Sigmoid colon (tissue), 7 donors: ENCODE results near the gene SLITRK6. TPM values are rescaled to one million over a fixed set of nuclear protein-coding genes. Genes with fewer than 3 reads are reported as not detected.

Source experiments
- DNase-seq: peaks from one replicate; pipeline ENCODE4 v3.0.0-alpha.2; 2019
- H3K27ac ChIP-seq, 4 donors: fragments of 200-600 bp; sonication (generic); one replicate each; pipeline ENCODE4 v1.5.1; 2016 to 2019; ENCODE audit warnings: mild to moderate bottlenecking in 1 of 4
- H3K27me3 ChIP-seq, 3 donors: fragments of 200-600 bp; sonication (generic); one replicate each; pipeline ENCODE4 v1.5.1; 2019; ENCODE audit warnings: mild to moderate bottlenecking in 1 of 3
- H3K36me3 ChIP-seq, 4 donors: fragments of 200-600 bp; sonication (generic); one replicate each; pipeline ENCODE4 v1.5.1; 2016 to 2019
- H3K4me1 ChIP-seq, 4 donors: fragments of 200-600 bp; sonication (generic); one replicate each; pipeline ENCODE4 v1.5.1; 2017 to 2019
- H3K4me3 ChIP-seq, 4 donors: fragments of 200-600 bp; sonication (generic); one replicate each; pipeline ENCODE4 v1.5.1; 2017 to 2019; ENCODE audit warnings: mild to moderate bottlenecking in 2 of 4, moderate library complexity in 1 of 4
- H3K9me3 ChIP-seq, 4 donors: fragments of 200-600 bp in 3 of 4; sonication (generic) in 3 of 4; one replicate each; pipeline versions ENCODE4 v1.5.1 to v1.6.1; 2013 to 2019
- EP300 ChIP-seq, 4 donors: sonication (generic); formaldehyde crosslinking; IDR thresholded peaks; one replicate each; pipeline ENCODE4 v1.6.1; 2017; ENCODE audit warnings: antibody characterized with exemption in 4 of 4
- POLR2A ChIP-seq, 2 donors: fragments of 450-650 bp; IDR thresholded peaks; one replicate each; pipeline ENCODE4 v1.6.1; 2016; ENCODE audit warnings: antibody characterized with exemption in 2 of 2, mild to moderate bottlenecking in 2 of 2, moderate library complexity in 2 of 2
- POLR2AphosphoS5 ChIP-seq, 4 donors: sonication (generic); formaldehyde crosslinking; IDR thresholded peaks; one replicate each; pipeline ENCODE4 v1.6.1; 2017; ENCODE audit warnings: antibody characterized with exemption in 4 of 4
- WGBS, 2 donors: extraction: QIAGEN DNeasy Blood & Tissue Kit; methylation state at CpG; one replicate each; pipeline ENCODE4 v1.1.7; 2013; 5-methylcytosine and 5-hydroxymethylcytosine counted together
- intact Hi-C: fragments of 100-400 bp; cut with DNase I; formaldehyde crosslinking; loops from one replicate; pipeline ENCODE4 v1.15.1; 2023
- polyA plus RNA-seq, 3 donors: library from polyadenylated mRNA; stranded (reverse); fragments of 200-250 nt; gene quantifications; one replicate each; pipeline ENCODE4 v1.2.3, GENCODE V29; 2013
- total RNA-seq, 4 donors: library from RNA; depleted of rRNA; stranded (reverse); fragments of >200 nt; gene quantifications; one replicate each; pipeline ENCODE4 v1.1.0, GENCODE V29; 2016
- TF ChIP-seq, protein P1 (sequence below), 4 experiments: fragments of 450-650 bp in 3 of 4; fragments of 200-600 bp in 1 of 4; IDR thresholded peaks; one replicate each; pipeline ENCODE4 v1.5.1; 2016 to 2019; ENCODE audit warnings: antibody characterized with exemption in 4 of 4, mild to moderate bottlenecking in 3 of 4, moderate library complexity in 2 of 4
- donor health status: healthy with polysubstance abuse.
- donor health status: Bipolar disorder and iron deficiency.
- donor health status: healthy.

Gene SLITRK6, protein sequence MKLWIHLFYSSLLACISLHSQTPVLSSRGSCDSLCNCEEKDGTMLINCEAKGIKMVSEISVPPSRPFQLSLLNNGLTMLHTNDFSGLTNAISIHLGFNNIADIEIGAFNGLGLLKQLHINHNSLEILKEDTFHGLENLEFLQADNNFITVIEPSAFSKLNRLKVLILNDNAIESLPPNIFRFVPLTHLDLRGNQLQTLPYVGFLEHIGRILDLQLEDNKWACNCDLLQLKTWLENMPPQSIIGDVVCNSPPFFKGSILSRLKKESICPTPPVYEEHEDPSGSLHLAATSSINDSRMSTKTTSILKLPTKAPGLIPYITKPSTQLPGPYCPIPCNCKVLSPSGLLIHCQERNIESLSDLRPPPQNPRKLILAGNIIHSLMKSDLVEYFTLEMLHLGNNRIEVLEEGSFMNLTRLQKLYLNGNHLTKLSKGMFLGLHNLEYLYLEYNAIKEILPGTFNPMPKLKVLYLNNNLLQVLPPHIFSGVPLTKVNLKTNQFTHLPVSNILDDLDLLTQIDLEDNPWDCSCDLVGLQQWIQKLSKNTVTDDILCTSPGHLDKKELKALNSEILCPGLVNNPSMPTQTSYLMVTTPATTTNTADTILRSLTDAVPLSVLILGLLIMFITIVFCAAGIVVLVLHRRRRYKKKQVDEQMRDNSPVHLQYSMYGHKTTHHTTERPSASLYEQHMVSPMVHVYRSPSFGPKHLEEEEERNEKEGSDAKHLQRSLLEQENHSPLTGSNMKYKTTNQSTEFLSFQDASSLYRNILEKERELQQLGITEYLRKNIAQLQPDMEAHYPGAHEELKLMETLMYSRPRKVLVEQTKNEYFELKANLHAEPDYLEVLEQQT
- total RNA-seq (under 1 TPM; 0.14 to 0.83 (median 0.69) TPM), polyA plus RNA-seq (under 1 TPM; under 0.01 to 0.64 (median 0.23) TPM)

DNA sequence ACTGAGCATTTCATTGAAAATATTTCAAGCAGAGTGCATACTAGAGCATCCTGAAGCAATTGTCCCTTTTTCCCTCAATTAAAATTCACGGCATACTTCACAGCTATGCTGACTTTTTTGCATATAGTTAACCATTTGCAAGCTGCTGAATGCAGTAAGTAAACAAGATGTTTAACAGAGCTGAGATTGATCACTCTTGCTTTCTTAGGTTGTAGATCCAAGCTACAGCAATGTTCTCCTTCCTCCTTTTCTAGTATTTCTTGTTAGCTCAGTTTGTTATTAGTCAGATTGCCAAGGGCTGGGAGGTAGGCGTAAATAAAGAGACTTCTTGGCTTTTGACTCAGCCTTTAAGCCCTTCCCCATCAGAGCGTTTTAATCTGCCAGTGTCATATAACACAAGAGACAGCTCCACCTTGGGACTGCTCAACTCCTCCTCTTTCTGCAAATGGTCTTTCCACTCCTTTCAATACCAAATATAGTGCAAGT lies at the start of gene SLITRK6:
Gene SLITRK6, minus strand, starts transcription at position 323 of the 486 bp plus-strand sequence. CDS start 2,911 bp downstream, outside the sequence.
- no peaks in the 10 kb centered on the region for H3K9me3 ChIP-seq
- no peaks in the 10 kb centered on the region for H3K36me3 ChIP-seq
- TF ChIP-seq EP300 (IDR thresholded peaks at IDR 0.05) (no peak), POLR2AphosphoS5 (IDR thresholded peaks at IDR 0.05) (no peak), POLR2A (IDR thresholded peaks at IDR 0.05) (no peak)
- TF ChIP-seq, protein P1, sequence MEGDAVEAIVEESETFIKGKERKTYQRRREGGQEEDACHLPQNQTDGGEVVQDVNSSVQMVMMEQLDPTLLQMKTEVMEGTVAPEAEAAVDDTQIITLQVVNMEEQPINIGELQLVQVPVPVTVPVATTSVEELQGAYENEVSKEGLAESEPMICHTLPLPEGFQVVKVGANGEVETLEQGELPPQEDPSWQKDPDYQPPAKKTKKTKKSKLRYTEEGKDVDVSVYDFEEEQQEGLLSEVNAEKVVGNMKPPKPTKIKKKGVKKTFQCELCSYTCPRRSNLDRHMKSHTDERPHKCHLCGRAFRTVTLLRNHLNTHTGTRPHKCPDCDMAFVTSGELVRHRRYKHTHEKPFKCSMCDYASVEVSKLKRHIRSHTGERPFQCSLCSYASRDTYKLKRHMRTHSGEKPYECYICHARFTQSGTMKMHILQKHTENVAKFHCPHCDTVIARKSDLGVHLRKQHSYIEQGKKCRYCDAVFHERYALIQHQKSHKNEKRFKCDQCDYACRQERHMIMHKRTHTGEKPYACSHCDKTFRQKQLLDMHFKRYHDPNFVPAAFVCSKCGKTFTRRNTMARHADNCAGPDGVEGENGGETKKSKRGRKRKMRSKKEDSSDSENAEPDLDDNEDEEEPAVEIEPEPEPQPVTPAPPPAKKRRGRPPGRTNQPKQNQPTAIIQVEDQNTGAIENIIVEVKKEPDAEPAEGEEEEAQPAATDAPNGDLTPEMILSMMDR (IDR thresholded peaks at IDR 0.05): no peak
- peak within 1 kb of the TSS in 3 of 4 donors; percentile 5 to 12 (median 6) for H3K4me3 ChIP-seq
- H3K27ac ChIP-seq: peak within 1 kb of the TSS in 1 of 4 donors; percentile 9
- no peaks in the 10 kb centered on the region for H3K4me1 ChIP-seq
- intact Hi-C loops: no loop called here
- WGBS, 2 donors: 8 to 36% methylated on average over 3 of the region's 3 CpGs
- DNase-seq: no peak
- no peaks in the 10 kb centered on the region for H3K27me3 ChIP-seq

DNA sequence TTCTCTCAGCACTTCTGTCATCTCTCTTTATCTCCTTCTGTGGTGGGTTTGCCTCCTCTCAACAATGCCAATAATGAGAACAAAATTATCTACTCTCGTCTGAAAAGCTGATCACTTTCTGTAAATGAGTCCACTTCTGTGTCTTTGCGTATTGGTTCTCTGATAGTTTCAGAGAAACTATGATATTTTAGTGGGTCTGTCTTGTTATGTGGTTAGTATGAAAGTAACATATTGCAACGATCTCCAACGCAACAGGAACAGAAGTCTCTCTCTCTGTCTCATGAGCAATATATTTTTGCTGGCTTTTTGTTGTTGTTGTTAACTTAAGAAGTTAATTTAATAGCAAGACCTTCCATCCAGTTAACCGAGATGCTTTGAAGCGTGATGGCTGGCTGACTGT lies 47.8 kb upstream of the SLITRK6 start:
- H3K4me3 ChIP-seq: no peak overlapping the region
- H3K27me3 ChIP-seq: no peaks in the 10 kb centered on the region
- intact Hi-C loops: no loop called here
- H3K36me3 ChIP-seq: no peaks in the 10 kb centered on the region
- 86 to 90% methylated on average over 6 of the region's 6 CpGs for WGBS, 2 donors
- no peaks in the 10 kb centered on the region for H3K4me1 ChIP-seq
- DNase-seq: no peak
- TF ChIP-seq POLR2A (IDR thresholded peaks at IDR 0.05) (no peak), EP300 (IDR thresholded peaks at IDR 0.05) (no peak), POLR2AphosphoS5 (IDR thresholded peaks at IDR 0.05) (no peak)
- TF ChIP-seq, protein P1 (IDR thresholded peaks at IDR 0.05): no peak
- H3K9me3 ChIP-seq: peaks cover 0 to 4% (median 2%) of the 10 kb centered on the region in 4 donors
- no peak overlapping the region for H3K27ac ChIP-seq

GRCh38 chr13:85841427-85841826 lies 42.2 kb upstream of the SLITRK6 start:
- no peak overlapping the region for H3K4me3 ChIP-seq
- no peak for DNase-seq
- no peaks in the 10 kb centered on the region for H3K4me1 ChIP-seq
- H3K9me3 ChIP-seq: no peaks in the 10 kb centered on the region
- H3K27ac ChIP-seq: no peak overlapping the region
- intact Hi-C loops: no loop called here
- 54 to 64% methylated on average over 2 of the region's 2 CpGs for WGBS, 2 donors
- no peaks in the 10 kb centered on the region for H3K27me3 ChIP-seq
- no peak for TF ChIP-seq POLR2A (IDR thresholded peaks at IDR 0.05)
- TF ChIP-seq, protein P1 (IDR thresholded peaks at IDR 0.05): no peak
- TF ChIP-seq POLR2AphosphoS5 (IDR thresholded peaks at IDR 0.05): no peak
- TF ChIP-seq EP300 (IDR thresholded peaks at IDR 0.05): no peak
- H3K36me3 ChIP-seq: no peaks in the 10 kb centered on the region

DNA sequence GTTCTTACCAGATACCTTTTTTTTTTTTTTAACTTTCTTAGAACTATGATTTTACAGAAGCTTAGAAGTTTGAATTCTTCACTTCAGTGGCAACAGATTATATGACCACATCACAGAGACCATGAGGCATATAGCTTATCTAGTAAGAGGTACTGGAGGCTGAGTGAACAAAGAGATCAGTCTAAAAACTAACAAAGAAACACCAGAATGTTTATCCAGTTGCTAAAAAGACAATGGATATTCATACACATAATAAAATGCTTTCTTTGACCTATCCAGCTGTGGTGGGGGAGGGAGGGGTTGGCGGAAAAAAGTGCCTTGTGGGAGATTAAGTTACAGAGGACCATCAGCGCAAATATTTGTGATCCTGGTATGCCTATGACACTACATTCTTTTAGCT lies 34.7 kb upstream of the SLITRK6 start:
- H3K4me3 ChIP-seq: no peak overlapping the region
- WGBS, 2 donors: 88 to 92% methylated on average over 2 of the region's 2 CpGs
- H3K9me3 ChIP-seq: no peaks in the 10 kb centered on the region
- H3K27me3 ChIP-seq: no peaks in the 10 kb centered on the region
- intact Hi-C loops: no loop called here
- no peak overlapping the region for H3K27ac ChIP-seq
- no peaks in the 10 kb centered on the region for H3K4me1 ChIP-seq
- TF ChIP-seq, protein P1 (IDR thresholded peaks at IDR 0.05): no peak
- TF ChIP-seq POLR2AphosphoS5 (IDR thresholded peaks at IDR 0.05) (no peak), POLR2A (IDR thresholded peaks at IDR 0.05) (no peak), EP300 (IDR thresholded peaks at IDR 0.05) (no peak)
- H3K36me3 ChIP-seq: no peaks in the 10 kb centered on the region
- no peak for DNase-seq
